C4-2B (cell line): ENCODE results near the gene CALCB.

Source experiments
- ZFX ChIP-seq: fragments of 450-650 bp; IDR thresholded peaks from 2 replicates; pipeline ENCODE4 v1.6.1; 2017
- TF ChIP-seq, protein P1 (sequence below): fragments of 450-650 bp; conservative IDR thresholded peaks from 2 replicates; pipeline ENCODE4 v1.5.1; 2017; ENCODE audit warnings: mild to moderate bottlenecking

DNA sequence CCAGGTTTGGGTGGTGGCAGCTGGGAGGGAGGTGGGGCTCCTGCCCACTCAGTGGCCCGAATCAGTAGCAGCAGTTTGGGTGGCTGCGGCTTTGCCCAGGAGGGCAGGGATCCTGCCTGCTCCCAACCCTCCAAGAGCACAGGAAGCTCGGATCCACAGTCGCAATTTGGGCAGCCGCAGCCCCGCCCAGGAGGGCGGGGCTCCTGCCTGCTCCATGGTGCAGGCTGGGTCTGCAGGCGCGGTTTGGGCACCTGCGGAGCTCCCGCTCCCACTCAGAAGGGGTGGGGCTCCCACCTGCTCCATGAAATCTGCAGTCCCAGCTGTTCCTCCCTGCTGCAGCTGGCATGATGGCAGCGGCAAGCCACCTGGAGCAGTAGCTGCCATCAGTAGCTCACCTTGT is 38.1 kb upstream of the CALCB start:
- TF ChIP-seq, protein P1, sequence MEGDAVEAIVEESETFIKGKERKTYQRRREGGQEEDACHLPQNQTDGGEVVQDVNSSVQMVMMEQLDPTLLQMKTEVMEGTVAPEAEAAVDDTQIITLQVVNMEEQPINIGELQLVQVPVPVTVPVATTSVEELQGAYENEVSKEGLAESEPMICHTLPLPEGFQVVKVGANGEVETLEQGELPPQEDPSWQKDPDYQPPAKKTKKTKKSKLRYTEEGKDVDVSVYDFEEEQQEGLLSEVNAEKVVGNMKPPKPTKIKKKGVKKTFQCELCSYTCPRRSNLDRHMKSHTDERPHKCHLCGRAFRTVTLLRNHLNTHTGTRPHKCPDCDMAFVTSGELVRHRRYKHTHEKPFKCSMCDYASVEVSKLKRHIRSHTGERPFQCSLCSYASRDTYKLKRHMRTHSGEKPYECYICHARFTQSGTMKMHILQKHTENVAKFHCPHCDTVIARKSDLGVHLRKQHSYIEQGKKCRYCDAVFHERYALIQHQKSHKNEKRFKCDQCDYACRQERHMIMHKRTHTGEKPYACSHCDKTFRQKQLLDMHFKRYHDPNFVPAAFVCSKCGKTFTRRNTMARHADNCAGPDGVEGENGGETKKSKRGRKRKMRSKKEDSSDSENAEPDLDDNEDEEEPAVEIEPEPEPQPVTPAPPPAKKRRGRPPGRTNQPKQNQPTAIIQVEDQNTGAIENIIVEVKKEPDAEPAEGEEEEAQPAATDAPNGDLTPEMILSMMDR: no peak
- no peak for TF ChIP-seq ZFX
